ENCODE results near the gene CST8.

Gene CST8

GRCh38 chr20:23541330-23541729 lies 50.4 kb downstream of the CST8 start:
- H3K4me3 ChIP-seq (ENCODE audit: low read depth, low read length) = no peak overlapping the region
- TF ChIP-seq CTCF (IDR thresholded peaks at IDR 0.05; ENCODE audit: low read depth, low read length, missing control alignments) = no peak
- DNase-seq (ENCODE audit: low read depth) = no peak

GRCh38 chr20:23541776-23542175 lies 50.9 kb downstream of the CST8 start:
- DNase-seq (ENCODE audit: low read depth) = no peak
- H3K4me3 ChIP-seq (ENCODE audit: low read depth, low read length) = no peak overlapping the region
- no peak for TF ChIP-seq CTCF (IDR thresholded peaks at IDR 0.05; ENCODE audit: low read depth, low read length, missing control alignments)

- TF ChIP-seq CTCF (IDR thresholded peaks at IDR 0.05; ENCODE audit: low read depth, low read length, missing control alignments) = no peak
- no peak overlapping the region for H3K4me3 ChIP-seq (ENCODE audit: low read depth, low read length)
- DNase-seq (ENCODE audit: low read depth) = no peak
These were observed 51.9 kb downstream of the CST8 start for GRCh38 chr20:23542801-23543200.

GRCh38 chr20:23544133-23544532 lies 53.2 kb downstream of the CST8 start:
- TF ChIP-seq CTCF (IDR thresholded peaks at IDR 0.05; ENCODE audit: low read depth, low read length, missing control alignments) = no peak
- no peak for DNase-seq (ENCODE audit: low read depth)
- H3K4me3 ChIP-seq (ENCODE audit: low read depth, low read length) = no peak overlapping the region

Measured in GM12864 (cell line).